T-cell (primary cell): Measurements from ENCODE around the gene CCR5AS.

ENCODE experiments used
- ATAC-seq, 4 experiments: fragments of 200-7000 bp in 3 of 4; fragments of 150-1000 bp in 1 of 4; cut with Tn5 transposase; replicated peaks in 1 of 4; 1 replicate in 3 of 4; 2 replicates in 1 of 4; pipeline ENCODE4 v1.10.0; 2021; ENCODE audit warnings: moderate library complexity in 3 of 4, mild to moderate bottlenecking in 2 of 4, moderate number of reproducible peaks in 1 of 4
- CTCF ChIA-PET, 2 donors: fragments of 300-600 bp; sonication (Branson Sonifier 250); formaldehyde crosslinking; loops; one replicate each; lab custom pipeline; 2022; ENCODE audit warnings: antibody characterized with exemption in 2 of 2; lab: Charles Lee
- POLR2A ChIA-PET, 2 donors: fragments of 300-600 bp; sonication (Branson Sonifier 250); formaldehyde crosslinking; loops; one replicate each; lab custom pipeline; 2022; ENCODE audit warnings: antibody characterized with exemption in 2 of 2; lab: Charles Lee
- DNase-seq, 35 experiments: peaks; one replicate each; pipeline versions ENCODE4 v3.0.0 to v3.0.0-alpha.2; 2013 to 2023
- H3K27ac ChIP-seq: one replicate; pipeline ENCODE4 v1.5.1; 2013; ENCODE audit warnings: low read length
- H3K27me3 ChIP-seq, 2 experiments: replicated peaks in 1 of 2; 1 replicate in 1 of 2; 2 replicates in 1 of 2; pipeline versions ENCODE4 v1.6.1 to v1.7.0; 2013; ENCODE audit warnings: low read length in 1 of 2, mixed read lengths in 1 of 2; ENCODE audit not compliant: control insufficient read depth in 2 of 2, insufficient read depth in 2 of 2; ENCODE audit errors: extremely low read depth in 1 of 2
- H3K36me3 ChIP-seq, 2 donors: 1 replicate in 1 of 2; 2 replicates in 1 of 2; pipeline versions ENCODE4 v1.6.1 to v1.7.0; 2013; ENCODE audit warnings: low read length in 1 of 2; ENCODE audit not compliant: control insufficient read depth in 2 of 2, insufficient read depth in 1 of 2; ENCODE audit errors: extremely low read depth in 1 of 2
- H3K4me1 ChIP-seq, 2 experiments: 1 replicate in 1 of 2; 2 replicates in 1 of 2; pipeline versions ENCODE4 v1.6.1 to v1.7.0; 2013; ENCODE audit warnings: low read length in 2 of 2, mixed read lengths in 1 of 2; ENCODE audit not compliant: insufficient read depth in 2 of 2, control insufficient read depth in 1 of 2; ENCODE audit errors: extremely low read depth in 1 of 2
- H3K4me3 ChIP-seq, 2 donors: 1 replicate in 1 of 2; 2 replicates in 1 of 2; pipeline versions ENCODE4 v1.5.1 to v1.7.0; 2013; ENCODE audit warnings: mild to moderate bottlenecking in 2 of 2, low read length in 1 of 2, moderate library complexity in 1 of 2; ENCODE audit not compliant: control insufficient read depth in 1 of 2; ENCODE audit errors: extremely low read depth in 1 of 2
- H3K9me3 ChIP-seq: 2 replicates; pipeline ENCODE4 v1.7.0; 2013
- H3K27ac Mint-ChIP-seq, 2 donors: one replicate each; pipeline ENCODE4 v1.8.0; 2020 to 2021; ENCODE audit warnings: mild to moderate bottlenecking in 2 of 2, mixed read lengths in 2 of 2
- H3K27me3 Mint-ChIP-seq, 2 donors: one replicate each; pipeline ENCODE4 v1.8.0; 2021 to 2022; ENCODE audit warnings: mixed read lengths in 2 of 2
- H3K36me3 Mint-ChIP-seq: one replicate; pipeline ENCODE4 v1.8.0; 2021; ENCODE audit warnings: mixed read lengths
- H3K4me1 Mint-ChIP-seq, 3 donors: one replicate each; pipeline ENCODE4 v1.8.0; 2020 to 2022; ENCODE audit warnings: mixed read lengths in 3 of 3, mild to moderate bottlenecking in 1 of 3
- H3K4me3 Mint-ChIP-seq, 3 donors: one replicate each; pipeline ENCODE4 v1.8.0; 2020 to 2022; ENCODE audit warnings: mild to moderate bottlenecking in 3 of 3, mixed read lengths in 3 of 3, moderate library complexity in 3 of 3
- H3K9me3 Mint-ChIP-seq, 3 donors: one replicate each; pipeline ENCODE4 v1.8.0; 2020 to 2022; ENCODE audit warnings: mixed read lengths in 3 of 3
- WGBS: methylation state at CpG from one replicate; pipeline ENCODE4 v1.1.5; 2013; ENCODE audit warnings: missing lambda C conversion rate; ENCODE audit not compliant: insufficient coverage; 5-methylcytosine and 5-hydroxymethylcytosine counted together

The CCR5AS gene

DNA sequence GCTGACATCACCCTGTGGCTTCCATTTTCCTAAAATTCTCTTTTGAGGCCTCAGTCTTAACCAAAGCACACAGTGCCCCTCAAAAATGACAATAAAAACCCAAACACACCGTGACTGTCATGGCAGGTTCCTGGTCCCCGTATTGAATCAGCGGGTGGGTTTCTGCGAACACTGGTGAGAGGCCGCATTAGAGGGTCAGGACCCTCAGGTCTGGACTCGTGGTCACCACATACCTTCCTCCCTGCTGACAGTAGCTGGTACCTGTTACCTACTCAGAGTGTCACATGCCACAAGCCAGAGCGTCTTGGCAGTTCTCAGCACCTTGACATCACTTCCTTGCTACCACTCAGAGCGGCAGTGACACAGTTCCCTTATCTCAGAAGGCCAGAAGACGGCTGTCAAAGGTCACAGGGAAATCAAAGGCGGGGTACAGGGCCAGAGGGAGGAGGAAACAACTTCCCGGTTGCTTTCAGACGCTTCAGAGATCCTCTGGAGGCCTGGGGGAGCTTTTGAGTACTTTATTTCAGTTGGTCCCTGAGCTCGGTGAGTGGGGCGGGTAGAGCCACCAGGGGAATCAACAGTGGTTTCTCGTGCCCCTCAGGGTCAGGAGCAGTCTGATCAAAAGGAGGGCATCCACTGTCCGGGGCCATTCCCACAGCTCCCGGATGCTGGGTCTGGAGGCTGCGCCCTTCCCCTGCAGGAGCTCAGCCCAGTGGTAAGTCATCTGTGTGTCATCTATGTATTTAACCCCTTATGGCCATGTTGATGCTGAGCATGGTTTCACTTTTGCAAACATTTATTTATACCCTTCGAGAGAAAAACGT, at the start of gene CCR5AS, which contains the start of gene CCRL2:
Gene CCR5AS (minus strand): TSS at position 279 of the 824 bp plus-strand sequence.
Gene CCRL2 (plus strand): TSS at position 472 of the 824 bp plus-strand sequence. CDS start 821 bp downstream, outside the sequence.
- DNase-seq (peak; percentile 9 to 68 (median 34)), ATAC-seq (peak; percentile 64 to 85 (median 78))
- H3K36me3 Mint-ChIP-seq = no peaks in the 10 kb centered on the region
- Histone ChIP-seq H3K4me3 (peak within 1 kb of the TSS; percentile 52 to 83), H3K36me3 (no peaks in the 10 kb centered on the region), H3K27me3 (no peaks in the 10 kb centered on the region), H3K27ac (peak within 1 kb of the TSS; percentile 77), H3K4me1 (peaks cover 24 to 26% of the 10 kb centered on the region in 2 experiments), H3K9me3 (no peaks in the 10 kb centered on the region)
- CTCF ChIA-PET = interaction anchor here (0.6 to 1.3 kb wide), 4 partner anchors 38 to 538 kb away, joined by 3 to 4 read pairs (median 4); no protein-coding TSS in a partner anchor
- H3K9me3 Mint-ChIP-seq = peaks cover 0 to 4% (median 0%) of the 10 kb centered on the region in 3 donors
- POLR2A ChIA-PET = interaction anchor here in 1 of 2 donors (0.6 kb wide), 1 partner anchor 22 kb away, joined by 3 read pairs; no protein-coding TSS in a partner anchor
- peaks cover 28 to 35% (median 32%) of the 10 kb centered on the region in 3 donors for H3K4me1 Mint-ChIP-seq
- WGBS = 44% methylated on average over 11 of the region's 20 CpGs
- peak within 1 kb of the TSS; percentile 77 to 87 for H3K27ac Mint-ChIP-seq
- H3K4me3 Mint-ChIP-seq = peak within 1 kb of the TSS; percentile 75 to 84 (median 77)
- H3K27me3 Mint-ChIP-seq = peaks cover 0 to 3% of the 10 kb centered on the region in 2 donors

DNA sequence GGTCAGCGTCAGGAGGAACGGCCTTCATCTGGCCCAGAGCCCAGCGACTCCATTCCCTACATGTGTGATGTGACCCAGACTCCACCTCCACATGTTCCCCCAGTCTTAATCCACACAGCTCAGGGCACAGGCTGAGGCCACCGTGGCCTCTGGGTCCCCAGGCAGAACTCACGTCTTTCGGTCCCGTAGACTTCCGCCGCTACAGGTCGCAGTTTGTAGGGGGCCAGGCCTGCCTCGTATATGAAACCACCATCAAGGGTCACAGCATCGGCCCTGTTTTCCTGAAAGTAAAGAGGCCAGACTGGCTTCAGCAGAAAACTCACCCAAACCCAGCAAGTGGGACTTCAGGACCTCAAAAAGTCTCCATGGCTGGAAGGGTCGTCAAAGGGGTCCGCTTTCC, 49.3 kb upstream of the CCR5AS start:
- ChIA-PET CTCF (no interaction called here), POLR2A (no interaction called here)
- DNase-seq = no peak
- no peaks in the 10 kb centered on the region for H3K9me3 ChIP-seq
- 89% methylated on average over 13 of the region's 14 CpGs for WGBS
- H3K36me3 Mint-ChIP-seq = no peaks in the 10 kb centered on the region
- H3K9me3 Mint-ChIP-seq = peaks cover 0 to 6% (median 0%) of the 10 kb centered on the region in 3 donors
- H3K4me3 ChIP-seq = no peak overlapping the region
- no peaks in the 10 kb centered on the region for H3K4me1 ChIP-seq
- no peak overlapping the region for H3K27ac ChIP-seq
- peaks cover 0 to 4% (median 3%) of the 10 kb centered on the region in 3 donors for H3K4me1 Mint-ChIP-seq
- no peaks in the 10 kb centered on the region for H3K36me3 ChIP-seq
- no peak for ATAC-seq
- H3K27me3 Mint-ChIP-seq = peaks cover 26 to 27% of the 10 kb centered on the region in 2 donors
- peaks cover 0 to 15% of the 10 kb centered on the region in 2 experiments for H3K27me3 ChIP-seq
- no peak overlapping the region for H3K4me3 Mint-ChIP-seq
- no peak overlapping the region for H3K27ac Mint-ChIP-seq

DNA sequence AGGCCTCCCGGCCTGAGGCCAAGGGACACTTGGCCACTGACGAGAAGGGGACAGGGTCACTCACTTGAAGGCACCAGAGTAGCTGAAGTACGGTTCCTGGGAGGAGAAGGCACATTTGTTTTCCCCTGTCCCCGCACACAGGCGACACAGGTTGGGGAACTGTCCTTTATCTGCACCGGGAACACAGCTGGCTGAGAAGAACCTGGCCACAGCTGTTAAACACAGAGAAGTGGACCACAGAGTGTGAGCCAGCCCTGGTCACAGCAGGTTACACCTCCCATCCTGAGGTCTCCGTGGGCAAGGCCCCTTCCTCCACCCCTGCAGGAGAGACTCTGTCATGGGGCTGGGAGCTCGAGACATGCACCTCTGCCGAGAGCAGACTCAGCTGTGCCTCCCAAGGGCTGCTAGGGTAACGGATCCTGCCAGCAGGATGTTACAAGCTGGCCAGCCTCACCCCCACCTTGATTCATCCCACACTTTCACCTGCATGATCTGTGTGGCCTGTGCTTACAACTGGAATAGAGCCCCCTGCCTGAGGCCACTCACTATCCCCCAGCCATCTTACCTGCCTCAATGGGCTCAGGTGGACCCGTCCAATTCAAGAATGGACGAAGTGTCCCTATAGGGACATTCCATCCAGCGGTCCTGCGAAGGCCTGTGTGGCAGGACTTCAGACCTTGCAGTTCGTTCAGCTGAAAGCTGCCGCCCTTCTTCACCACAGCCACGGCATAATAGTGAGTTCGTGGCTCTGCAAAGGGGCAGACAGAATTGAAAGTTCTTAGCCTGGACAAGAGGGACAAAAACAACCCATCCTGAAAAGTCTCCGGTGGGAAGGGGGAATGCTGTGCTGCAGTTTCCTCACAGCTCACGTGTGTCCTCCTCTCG, 48.6 kb upstream of the CCR5AS start:
- no peaks in the 10 kb centered on the region for H3K4me1 ChIP-seq
- ChIA-PET POLR2A (interaction anchor here in 1 of 2 donors (0.6 kb wide), 1 partner anchor 1323 kb away, joined by 5 read pairs; no protein-coding TSS in a partner anchor), CTCF (no interaction called here)
- no peaks in the 10 kb centered on the region for H3K36me3 ChIP-seq
- DNase-seq (no peak), ATAC-seq (no peak)
- WGBS = 81% methylated on average over 21 of the region's 21 CpGs
- Mint-ChIP-seq H3K4me3 (no peak overlapping the region), H3K36me3 (no peaks in the 10 kb centered on the region), H3K27me3 (peaks cover 26 to 27% of the 10 kb centered on the region in 2 donors), H3K4me1 (peaks cover 0 to 4% (median 3%) of the 10 kb centered on the region in 3 donors), H3K9me3 (peaks cover 0 to 2% (median 0%) of the 10 kb centered on the region in 3 donors), H3K27ac (no peak overlapping the region)
- no peak overlapping the region for H3K4me3 ChIP-seq
- H3K27ac ChIP-seq = no peak overlapping the region
- peaks cover 0 to 17% of the 10 kb centered on the region in 2 experiments for H3K27me3 ChIP-seq
- no peaks in the 10 kb centered on the region for H3K9me3 ChIP-seq

DNA sequence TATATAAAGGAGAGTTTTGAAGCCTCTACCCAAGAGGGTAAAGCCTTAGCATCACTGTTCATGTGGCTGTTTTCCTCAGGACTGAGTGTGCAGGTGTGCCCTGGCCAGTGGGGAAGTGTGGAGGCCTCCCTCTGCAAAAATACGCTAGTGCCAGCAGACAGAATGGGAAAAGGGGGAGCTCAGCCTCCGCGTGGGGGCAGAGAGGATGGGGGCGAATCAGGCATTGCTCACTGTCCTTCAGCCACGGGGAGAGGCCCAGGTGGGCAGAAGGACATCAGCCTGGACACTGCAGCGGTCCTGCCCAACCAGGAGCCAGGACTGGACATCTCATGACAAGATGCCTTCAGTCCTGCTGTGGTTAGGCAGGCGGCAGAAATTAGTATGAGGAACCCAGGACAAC, 47.7 kb upstream of the CCR5AS start:
- no peak overlapping the region for H3K4me3 Mint-ChIP-seq
- ChIA-PET POLR2A (interaction anchor here in 1 of 2 donors (0.6 kb wide), 1 partner anchor 1322 kb away, joined by 5 read pairs; no protein-coding TSS in a partner anchor), CTCF (no interaction called here)
- Histone ChIP-seq H3K9me3 (no peaks in the 10 kb centered on the region), H3K27me3 (peaks cover 0 to 25% of the 10 kb centered on the region in 2 experiments), H3K4me3 (no peak overlapping the region), H3K27ac (no peak overlapping the region), H3K36me3 (no peaks in the 10 kb centered on the region), H3K4me1 (no peaks in the 10 kb centered on the region)
- no peaks in the 10 kb centered on the region for H3K36me3 Mint-ChIP-seq
- DNase-seq (no peak), ATAC-seq (no peak)
- no peak overlapping the region for H3K27ac Mint-ChIP-seq
- WGBS = 79% methylated on average over 7 of the region's 7 CpGs
- no peaks in the 10 kb centered on the region for H3K9me3 Mint-ChIP-seq
- peaks cover 0 to 4% (median 3%) of the 10 kb centered on the region in 3 donors for H3K4me1 Mint-ChIP-seq
- peaks cover 18 to 20% of the 10 kb centered on the region in 2 donors for H3K27me3 Mint-ChIP-seq

DNA sequence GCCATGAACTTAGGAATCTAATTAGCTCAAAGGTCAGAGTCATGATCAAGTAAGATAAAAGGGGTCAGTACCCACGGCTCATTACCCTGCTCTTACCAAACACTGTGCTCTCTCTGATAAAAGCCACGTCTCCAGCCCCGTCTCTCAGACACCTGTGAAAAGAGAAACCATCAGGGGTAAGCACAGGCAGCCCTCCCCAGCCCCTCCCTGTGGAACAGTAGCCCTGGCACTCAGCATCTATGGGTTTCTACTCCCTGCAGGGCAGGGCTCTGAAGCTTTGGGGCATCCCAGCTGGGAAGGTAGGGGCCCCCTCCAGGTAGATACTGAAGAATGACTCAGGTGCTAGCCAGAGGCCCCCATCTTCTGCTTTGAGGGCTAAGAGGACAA, 47.3 kb upstream of the CCR5AS start:
- H3K27ac Mint-ChIP-seq = no peak overlapping the region

More for the DNA sequence above, 47.3 kb upstream of the CCR5AS start:
- peaks cover 0 to 4% (median 3%) of the 10 kb centered on the region in 3 donors for H3K4me1 Mint-ChIP-seq
- CTCF ChIA-PET = no interaction called here
- POLR2A ChIA-PET = no interaction called here
- 67% methylated on average over 1 of the region's 3 CpGs for WGBS
- no peaks in the 10 kb centered on the region for H3K4me1 ChIP-seq
- H3K36me3 Mint-ChIP-seq = no peaks in the 10 kb centered on the region
- no peak for ATAC-seq
- no peaks in the 10 kb centered on the region for H3K36me3 ChIP-seq
- H3K4me3 ChIP-seq = no peak overlapping the region
- H3K9me3 Mint-ChIP-seq = no peaks in the 10 kb centered on the region
- no peak overlapping the region for H3K4me3 Mint-ChIP-seq
- no peak overlapping the region for H3K27ac ChIP-seq
- H3K9me3 ChIP-seq = no peaks in the 10 kb centered on the region
- peaks cover 0 to 27% of the 10 kb centered on the region in 2 experiments for H3K27me3 ChIP-seq
- peaks cover 13 to 18% of the 10 kb centered on the region in 2 donors for H3K27me3 Mint-ChIP-seq
- no peak for DNase-seq
